ENCODE results near the gene TXNL1. TPM values are rescaled to one million over a fixed set of nuclear protein-coding genes. Genes with fewer than 3 reads are reported as not detected.

TXNL1 gene
- total RNA-seq, 2 experiments from 2014 or later: 41.5 to 41.6 TPM

- peak overlapping the region; percentile 93 for H3K4me3 ChIP-seq (ENCODE audit: low read length)
- peaks cover 0 to 3% of the 10 kb centered on the region in 2 experiments for H3K9me3 ChIP-seq (ENCODE audit: control insufficient read depth in 1 of 2, insufficient read depth in 1 of 2, low read length in 2 of 2)
- Mint-ChIP-seq H3K4me1 (ENCODE audit: low read depth) (peaks cover 61% of the 10 kb centered on the region), H3K9me3 (no peaks in the 10 kb centered on the region), H3K36me3 (ENCODE audit: low read depth) (peaks cover 14% of the 10 kb centered on the region), H3K27me3 (no peaks in the 10 kb centered on the region), H3K4me3 (peak overlapping the region; percentile 95), H3K27ac (peak overlapping the region; percentile 93)
- CTCF ChIA-PET: interaction anchor here (1.4 to 2.6 kb wide), 2 partner anchors 12 to 14 kb away, joined by 5 to 6 read pairs; partner anchors contain the start of gene TXNL1
- intact Hi-C loops (cut with DNase I, micrococcal nuclease): loop anchor here (1.0 to 5.0 kb wide), 4 partner anchors 13 to 1059 kb away; partner anchors contain the start of genes FECH (in 1 of the 2) and TXNL1 (in 1 of the 2)
- peak overlapping the region; percentile 88 to 89 for H3K27ac ChIP-seq (ENCODE audit: low read depth in 1 of 2, low read length in 2 of 2)
- TF ChIP-seq, protein P1, sequence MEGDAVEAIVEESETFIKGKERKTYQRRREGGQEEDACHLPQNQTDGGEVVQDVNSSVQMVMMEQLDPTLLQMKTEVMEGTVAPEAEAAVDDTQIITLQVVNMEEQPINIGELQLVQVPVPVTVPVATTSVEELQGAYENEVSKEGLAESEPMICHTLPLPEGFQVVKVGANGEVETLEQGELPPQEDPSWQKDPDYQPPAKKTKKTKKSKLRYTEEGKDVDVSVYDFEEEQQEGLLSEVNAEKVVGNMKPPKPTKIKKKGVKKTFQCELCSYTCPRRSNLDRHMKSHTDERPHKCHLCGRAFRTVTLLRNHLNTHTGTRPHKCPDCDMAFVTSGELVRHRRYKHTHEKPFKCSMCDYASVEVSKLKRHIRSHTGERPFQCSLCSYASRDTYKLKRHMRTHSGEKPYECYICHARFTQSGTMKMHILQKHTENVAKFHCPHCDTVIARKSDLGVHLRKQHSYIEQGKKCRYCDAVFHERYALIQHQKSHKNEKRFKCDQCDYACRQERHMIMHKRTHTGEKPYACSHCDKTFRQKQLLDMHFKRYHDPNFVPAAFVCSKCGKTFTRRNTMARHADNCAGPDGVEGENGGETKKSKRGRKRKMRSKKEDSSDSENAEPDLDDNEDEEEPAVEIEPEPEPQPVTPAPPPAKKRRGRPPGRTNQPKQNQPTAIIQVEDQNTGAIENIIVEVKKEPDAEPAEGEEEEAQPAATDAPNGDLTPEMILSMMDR (IDR thresholded peaks at IDR 0.05): no peak
- ATAC-seq (ENCODE audit: poor library complexity): no peak
- H3K27me3 ChIP-seq (ENCODE audit: control insufficient read depth in 1 of 2, insufficient read depth in 2 of 2, low read length in 2 of 2): no peaks in the 10 kb centered on the region
- POLR2A ChIA-PET: interaction anchor here (1.0 to 3.6 kb wide), 3 partner anchors 12 to 58 kb away, joined by 3 to 70 read pairs (median 10); partner anchors contain the start of gene TXNL1
- DNase-seq: peak in 1 of 14 experiments; percentile 29
- H3K4me1 ChIP-seq (ENCODE audit: insufficient read depth, low read length): peaks cover 32% of the 10 kb centered on the region
- H3K36me3 ChIP-seq (ENCODE audit: insufficient read depth, low read length): no peaks in the 10 kb centered on the region
Measured at GRCh38 chr18:56651771-56652092, 13.3 kb upstream of the TXNL1 start.

DNA sequence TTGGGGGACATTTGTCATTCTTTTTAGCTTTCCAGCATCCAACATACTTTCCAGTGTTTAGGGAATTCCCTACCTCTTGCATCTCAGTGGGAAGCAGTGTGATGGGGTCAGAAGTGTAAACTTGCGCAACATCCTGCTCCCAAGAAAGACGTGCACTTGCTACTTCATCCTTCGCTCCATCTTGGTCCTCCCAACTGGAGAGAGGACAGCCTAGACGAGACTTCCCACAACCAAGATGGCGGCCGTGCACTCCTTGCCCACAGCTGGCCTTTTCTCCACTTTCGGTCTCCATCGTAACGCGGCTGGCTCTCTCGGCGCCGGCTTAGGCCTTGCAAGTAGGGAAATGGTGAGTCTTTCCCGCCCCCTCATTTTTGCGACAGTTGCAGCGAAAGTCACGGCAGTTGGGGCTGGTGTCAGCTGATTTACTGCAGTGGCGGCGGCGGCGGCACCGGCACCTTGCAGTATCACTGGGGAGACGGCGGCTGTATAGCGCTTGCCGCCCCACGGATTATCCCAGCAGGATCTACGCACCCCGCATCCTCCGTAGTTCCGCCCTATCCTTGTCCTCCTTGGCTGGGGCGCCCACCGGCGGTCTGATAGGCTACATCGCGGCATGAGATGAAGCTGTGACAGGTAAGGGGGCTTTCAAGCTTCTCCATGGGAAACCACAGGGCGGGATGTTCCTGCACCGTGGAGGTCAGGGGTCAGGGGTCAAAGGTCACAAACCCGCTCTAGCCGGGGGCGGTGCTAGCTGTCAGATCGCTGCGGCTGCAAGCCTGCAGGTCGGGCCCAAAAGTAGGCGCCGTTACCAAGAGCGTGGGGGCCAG is 12.8 kb upstream of the TXNL1 start, which contains the start of gene WDR7:
Gene WDR7 (plus strand): TSS at position 416 of the 827 bp plus-strand sequence. CDS start 21,157 bp downstream, outside the sequence.
- ATAC-seq (ENCODE audit: poor library complexity): peak; percentile 87
- Histone ChIP-seq H3K27ac (ENCODE audit: low read depth in 1 of 2, low read length in 2 of 2) (peak within 1 kb of the TSS; percentile 88 to 89), H3K36me3 (ENCODE audit: insufficient read depth, low read length) (no peaks in the 10 kb centered on the region), H3K4me1 (ENCODE audit: insufficient read depth, low read length) (peaks cover 32% of the 10 kb centered on the region), H3K4me3 (ENCODE audit: low read length) (peak within 1 kb of the TSS; percentile 93), H3K27me3 (ENCODE audit: control insufficient read depth in 1 of 2, insufficient read depth in 2 of 2, low read length in 2 of 2) (no peaks in the 10 kb centered on the region), H3K9me3 (ENCODE audit: control insufficient read depth in 1 of 2, insufficient read depth in 1 of 2, low read length in 2 of 2) (peaks cover 0 to 3% of the 10 kb centered on the region in 2 experiments)
- CTCF ChIA-PET: interaction anchor here (0.6 to 2.6 kb wide), 4 partner anchors 11 to 35 kb away, joined by 3 to 6 read pairs (median 4); partner anchors contain the start of gene TXNL1
- TF ChIP-seq, protein P1 (IDR thresholded peaks at IDR 0.05): no peak
- POLR2A ChIA-PET: interaction anchor here (0.9 to 3.6 kb wide), 8 partner anchors 12 to 971 kb away, joined by 3 to 70 read pairs (median 4); partner anchors contain the start of genes NARS1 and TXNL1
- Mint-ChIP-seq H3K4me1 (ENCODE audit: low read depth) (peaks cover 57% of the 10 kb centered on the region), H3K27me3 (no peaks in the 10 kb centered on the region), H3K27ac (peak within 1 kb of the TSS; percentile 93), H3K4me3 (peak within 1 kb of the TSS; percentile 95), H3K36me3 (ENCODE audit: low read depth) (peaks cover 14% of the 10 kb centered on the region), H3K9me3 (no peaks in the 10 kb centered on the region)
- intact Hi-C loops (cut with DNase I, micrococcal nuclease): loop anchor here (1.0 to 5.0 kb wide), 4 partner anchors 13 to 1059 kb away; partner anchors contain the start of genes FECH (in 1 of the 2) and TXNL1 (in 1 of the 2)
- DNase-seq: peak; percentile 87 to 98 (median 92)

DNA sequence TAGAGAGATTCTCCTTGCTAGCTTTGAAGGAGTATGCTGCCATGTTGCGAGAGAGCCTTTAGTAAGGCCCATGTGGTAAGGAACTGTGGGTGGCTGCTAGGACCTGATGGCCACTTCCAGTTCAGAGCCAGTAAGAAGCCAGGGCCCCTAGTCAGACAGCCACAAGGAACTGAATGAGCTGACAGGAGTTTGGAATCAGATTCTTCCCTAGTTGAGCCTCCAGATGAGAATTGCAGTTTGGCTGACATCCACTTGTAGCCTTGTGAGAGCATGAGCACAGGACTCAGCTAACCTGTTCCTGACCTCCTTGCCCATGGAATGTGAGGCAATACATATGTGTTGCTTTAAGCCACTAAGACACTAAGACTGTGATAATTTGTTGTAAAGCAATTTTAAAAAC is 11.6 kb upstream of the TXNL1 start:
- Histone ChIP-seq H3K4me3 (ENCODE audit: low read length) (no peak overlapping the region), H3K9me3 (ENCODE audit: control insufficient read depth in 1 of 2, insufficient read depth in 1 of 2, low read length in 2 of 2) (peaks cover 0 to 3% of the 10 kb centered on the region in 2 experiments), H3K27ac (ENCODE audit: low read depth in 1 of 2, low read length in 2 of 2) (no peak overlapping the region), H3K27me3 (ENCODE audit: control insufficient read depth in 1 of 2, insufficient read depth in 2 of 2, low read length in 2 of 2) (no peaks in the 10 kb centered on the region), H3K4me1 (ENCODE audit: insufficient read depth, low read length) (peaks cover 27% of the 10 kb centered on the region), H3K36me3 (ENCODE audit: insufficient read depth, low read length) (no peaks in the 10 kb centered on the region)
- POLR2A ChIA-PET: interaction anchor here (1.1 to 3.6 kb wide), 4 partner anchors 11 to 972 kb away, joined by 3 to 70 read pairs (median 9); partner anchors contain the start of genes NARS1 and TXNL1
- peaks cover 14% of the 10 kb centered on the region for H3K36me3 Mint-ChIP-seq (ENCODE audit: low read depth)
- no peaks in the 10 kb centered on the region for H3K27me3 Mint-ChIP-seq
- no peak overlapping the region for H3K27ac Mint-ChIP-seq
- intact Hi-C loops (cut with DNase I, micrococcal nuclease): loop anchor here in 1 of 2 experiments (5.0 kb wide), 4 partner anchors 57 to 1058 kb away; partner anchors contain the start of gene FECH
- CTCF ChIA-PET: interaction anchor here (0.8 to 2.6 kb wide), 2 partner anchors 11 to 12 kb away, joined by 3 to 6 read pairs; partner anchors contain the start of gene TXNL1
- TF ChIP-seq, protein P1 (IDR thresholded peaks at IDR 0.05): no peak
- no peak for ATAC-seq (ENCODE audit: poor library complexity)
- no peaks in the 10 kb centered on the region for H3K9me3 Mint-ChIP-seq
- DNase-seq: no peak
- peak overlapping the region; percentile 95 for H3K4me3 Mint-ChIP-seq
- peaks cover 47% of the 10 kb centered on the region for H3K4me1 Mint-ChIP-seq (ENCODE audit: low read depth)

Data from CD4-positive, alpha-beta T cell (primary cell).